Activated naive CD4-positive, alpha-beta T cell treated with anti-CD3 and anti-CD28 coated beads for 36 hours (primary cell): Measurements from ENCODE around the gene ULK4. TPM values are rescaled to one million over a fixed set of nuclear protein-coding genes. Genes with fewer than 3 reads are reported as not detected.
"Not testable (repeated sequence)": the region's sequence is repeated elsewhere in the genome, so short reads cannot be mapped to it uniquely, and the experiment has no call there.

Experiments
- CTCF ChIA-PET: fragments of 350-600 bp; sonication (Branson Sonifier 250); formaldehyde crosslinking; loops from one replicate; lab custom pipeline; 2021; ENCODE audit warnings: antibody characterized with exemption; lab: Charles Lee
- DNase-seq: peaks from one replicate; pipeline ENCODE4 v3.0.0-alpha.2; 2020
- H3K27ac Mint-ChIP-seq: one replicate; pipeline ENCODE4 v1.8.0; 2021; ENCODE audit warnings: mild to moderate bottlenecking, mixed read lengths
- H3K27me3 Mint-ChIP-seq: one replicate; pipeline ENCODE4 v1.8.0; 2021; ENCODE audit warnings: low read depth, mixed read lengths
- H3K36me3 Mint-ChIP-seq: one replicate; pipeline ENCODE4 v1.8.0; 2021; ENCODE audit warnings: low read depth, mixed read lengths
- H3K4me1 Mint-ChIP-seq: one replicate; pipeline ENCODE4 v1.8.0; 2021; ENCODE audit warnings: low read depth, mixed read lengths
- H3K4me3 Mint-ChIP-seq: one replicate; pipeline ENCODE4 v1.8.0; 2021; ENCODE audit warnings: mild to moderate bottlenecking, moderate library complexity, mixed read lengths
- H3K9me3 Mint-ChIP-seq: one replicate; pipeline ENCODE4 v1.8.0; 2021; ENCODE audit warnings: mixed read lengths
- intact Hi-C: fragments of 100-400 bp; cut with micrococcal nuclease; formaldehyde crosslinking; loops from one replicate; pipeline ENCODE4 v1.15.1; 2023
- total RNA-seq, 2 experiments: library from RNA; stranded (reverse); gene quantifications; one replicate each; pipeline ENCODE4 v1.2.3, GENCODE V29; 2021

Gene ULK4
- total RNA-seq, 2 experiments from 2014 or later: 8.5 to 9.1 TPM

DNA sequence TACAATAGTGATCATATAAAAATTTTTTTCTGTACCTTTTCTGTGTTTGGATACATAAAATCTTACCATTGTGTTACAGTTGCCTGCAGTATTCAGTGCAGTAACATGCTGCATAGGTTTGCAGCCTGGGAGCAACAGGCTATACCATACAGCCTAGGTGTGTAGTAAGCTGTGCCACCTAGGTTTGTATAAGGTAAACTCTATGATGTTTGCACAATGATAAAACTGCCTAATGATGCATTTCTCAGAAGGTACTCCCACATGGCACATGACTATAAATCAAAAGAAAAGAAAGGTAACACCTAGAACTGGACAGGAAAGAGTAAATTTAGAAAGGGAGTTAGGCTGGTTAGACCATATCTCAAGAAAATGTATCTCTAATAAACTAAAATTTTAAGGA is 293.5 kb downstream of the ULK4 start:
- no peak for DNase-seq
- Mint-ChIP-seq H3K9me3 (peaks cover 25% of the 10 kb centered on the region), H3K4me3 (no peak overlapping the region), H3K4me1 (no peaks in the 10 kb centered on the region), H3K36me3 (peaks cover 27% of the 10 kb centered on the region), H3K27ac (no peak overlapping the region), H3K27me3 (no peaks in the 10 kb centered on the region)
- intact Hi-C loops: no loop called here
- CTCF ChIA-PET: no interaction called here

- Mint-ChIP-seq H3K27me3 (no peaks in the 10 kb centered on the region), H3K4me1 (no peaks in the 10 kb centered on the region), H3K27ac (no peak overlapping the region), H3K9me3 (peaks cover 20% of the 10 kb centered on the region), H3K4me3 (no peak overlapping the region), H3K36me3 (peaks cover 27% of the 10 kb centered on the region)
- CTCF ChIA-PET: no interaction called here
- intact Hi-C loops: no loop called here
- no peak for DNase-seq
Observed at GRCh38 chr3:41662288-41662687, 299.6 kb downstream of the ULK4 start.

GRCh38 chr3:41661796-41662195 is 300.1 kb downstream of the ULK4 start:
- no peak for DNase-seq
- Mint-ChIP-seq H3K27ac (no peak overlapping the region), H3K9me3 (peaks cover 20% of the 10 kb centered on the region), H3K27me3 (no peaks in the 10 kb centered on the region), H3K4me3 (no peak overlapping the region), H3K36me3 (peaks cover 27% of the 10 kb centered on the region), H3K4me1 (no peaks in the 10 kb centered on the region)
- CTCF ChIA-PET: no interaction called here
- intact Hi-C loops: no loop called here

DNA sequence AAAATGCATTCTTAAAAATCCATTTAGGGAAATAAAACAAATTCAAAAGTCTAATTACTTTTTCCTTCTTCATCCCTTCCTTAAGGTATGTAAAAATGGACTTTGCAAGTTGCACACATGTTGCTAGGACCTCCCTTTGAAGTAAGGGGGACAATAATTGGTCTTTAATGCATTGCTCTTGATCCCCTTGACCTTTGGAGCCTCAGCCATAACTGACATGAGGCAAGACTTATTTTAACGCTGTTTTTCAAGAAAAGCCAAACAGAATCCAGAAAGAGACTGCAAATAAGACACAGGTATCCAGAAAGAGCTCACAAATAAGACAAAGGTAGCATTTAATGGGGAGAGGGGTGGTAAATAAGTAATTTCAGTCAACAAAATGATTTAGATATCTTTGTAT is 301.4 kb downstream of the ULK4 start:
- Mint-ChIP-seq H3K9me3 (peaks cover 10% of the 10 kb centered on the region), H3K4me1 (no peaks in the 10 kb centered on the region), H3K36me3 (peaks cover 16% of the 10 kb centered on the region), H3K27ac (no peak overlapping the region), H3K4me3 (no peak overlapping the region), H3K27me3 (no peaks in the 10 kb centered on the region)
- intact Hi-C loops: no loop called here
- CTCF ChIA-PET: no interaction called here
- no peak for DNase-seq

GRCh38 chr3:41653571-41654239 is 308.2 kb downstream of the ULK4 start:
- CTCF ChIA-PET: no interaction called here

GRCh38 chr3:41652931-41653330 is 309.0 kb downstream of the ULK4 start:
- CTCF ChIA-PET: no interaction called here
- Mint-ChIP-seq H3K9me3 (peaks cover 3% of the 10 kb centered on the region), H3K36me3 (peaks cover 4% of the 10 kb centered on the region), H3K27me3 (no peaks in the 10 kb centered on the region), H3K4me1 (no peaks in the 10 kb centered on the region), H3K27ac (no peak overlapping the region), H3K4me3 (no peak overlapping the region)
- no peak for DNase-seq
- intact Hi-C loops: no loop called here

More at GRCh38 chr3:41653571-41654239, 308.2 kb downstream of the ULK4 start:
- H3K4me3 Mint-ChIP-seq: no peak overlapping the region
- H3K9me3 Mint-ChIP-seq: no peaks in the 10 kb centered on the region
- H3K27me3 Mint-ChIP-seq: no peaks in the 10 kb centered on the region
- no peak for DNase-seq
- H3K36me3 Mint-ChIP-seq: peaks cover under 1% of the 10 kb centered on the region
- intact Hi-C loops: no loop called here
- H3K27ac Mint-ChIP-seq: no peak overlapping the region
- no peaks in the 10 kb centered on the region for H3K4me1 Mint-ChIP-seq

GRCh38 chr3:41652506-41652905 is 309.4 kb downstream of the ULK4 start:
- peaks cover 4% of the 10 kb centered on the region for H3K36me3 Mint-ChIP-seq
- no peak overlapping the region for H3K27ac Mint-ChIP-seq
- no peak for DNase-seq
- H3K27me3 Mint-ChIP-seq: no peaks in the 10 kb centered on the region
- no peaks in the 10 kb centered on the region for H3K4me1 Mint-ChIP-seq
- CTCF ChIA-PET: no interaction called here
- intact Hi-C loops: no loop called here
- peaks cover 3% of the 10 kb centered on the region for H3K9me3 Mint-ChIP-seq
- no peak overlapping the region for H3K4me3 Mint-ChIP-seq

DNA sequence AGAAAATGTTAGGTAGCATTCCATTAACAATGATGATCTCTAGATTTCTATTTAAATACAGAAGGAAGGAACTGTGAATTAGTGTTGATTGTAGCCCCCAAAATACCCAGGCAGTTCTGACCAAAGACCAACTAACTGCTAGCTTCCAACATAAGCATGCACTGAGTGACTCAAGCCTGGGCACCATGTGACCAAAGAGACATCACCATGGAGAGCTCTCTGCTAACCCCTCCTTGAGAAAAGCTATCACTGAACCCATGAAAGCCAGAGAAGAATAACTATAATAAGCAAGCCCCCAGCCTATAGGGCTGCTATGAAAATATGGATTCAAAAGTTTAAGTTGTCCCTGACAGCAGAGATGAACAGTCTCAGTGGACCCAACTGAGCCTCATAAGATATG is 310.2 kb downstream of the ULK4 start:
- H3K4me3 Mint-ChIP-seq: no peak overlapping the region
- CTCF ChIA-PET: no interaction called here
- H3K27me3 Mint-ChIP-seq: no peaks in the 10 kb centered on the region
- peaks cover 4% of the 10 kb centered on the region for H3K36me3 Mint-ChIP-seq
- peaks cover 3% of the 10 kb centered on the region for H3K9me3 Mint-ChIP-seq
- no peaks in the 10 kb centered on the region for H3K4me1 Mint-ChIP-seq
- no peak overlapping the region for H3K27ac Mint-ChIP-seq
- intact Hi-C loops: no loop called here
- DNase-seq: no peak

GRCh38 chr3:41650406-41650805 is 311.5 kb downstream of the ULK4 start:
- Mint-ChIP-seq H3K4me3 (no peak overlapping the region), H3K27me3 (no peaks in the 10 kb centered on the region), H3K9me3 (peaks cover 9% of the 10 kb centered on the region), H3K4me1 (no peaks in the 10 kb centered on the region), H3K36me3 (peaks cover 6% of the 10 kb centered on the region), H3K27ac (no peak overlapping the region)
- intact Hi-C loops: no loop called here
- no peak for DNase-seq
- CTCF ChIA-PET: no interaction called here

DNA sequence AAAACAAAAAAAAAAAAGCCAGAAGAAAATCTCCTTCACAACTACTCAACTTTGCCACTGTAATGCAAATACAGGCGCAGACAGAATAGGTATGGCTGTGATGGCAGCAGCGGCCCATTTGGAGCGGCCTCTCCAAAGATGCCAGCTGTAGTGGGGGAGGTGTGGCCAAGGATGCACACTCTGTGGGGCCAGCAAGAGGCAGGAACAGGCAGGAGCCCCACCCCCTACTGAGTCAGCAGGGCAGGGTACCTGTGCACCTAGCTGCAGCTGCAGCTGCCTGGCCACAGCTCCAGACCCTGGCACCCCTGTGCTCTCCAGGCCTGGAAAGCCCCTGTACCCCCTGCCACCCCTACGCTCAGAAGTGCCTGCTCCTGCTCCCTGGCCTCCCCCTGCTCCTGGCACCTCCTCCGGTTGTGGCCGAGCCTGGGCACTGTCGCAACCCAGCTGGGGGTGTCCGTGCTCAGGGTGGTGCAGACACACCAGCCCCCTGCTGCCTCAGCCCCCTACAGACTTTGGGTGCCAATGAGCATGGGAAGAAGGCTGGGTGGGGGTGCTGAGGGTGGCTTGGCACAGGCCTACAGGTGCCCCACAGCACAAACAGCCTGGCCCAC is 312.7 kb downstream of the ULK4 start:
- no peak for DNase-seq
- Mint-ChIP-seq H3K9me3 (peaks cover 14% of the 10 kb centered on the region), H3K4me1 (no peaks in the 10 kb centered on the region), H3K36me3 (peaks cover 6% of the 10 kb centered on the region), H3K27me3 (no peaks in the 10 kb centered on the region), H3K4me3 (no peak overlapping the region), H3K27ac (no peak overlapping the region)
- CTCF ChIA-PET: no interaction called here
- intact Hi-C loops: no loop called here

GRCh38 chr3:41647730-41648129 is 314.2 kb downstream of the ULK4 start:
- H3K4me1 Mint-ChIP-seq, CTCF ChIA-PET, H3K27ac Mint-ChIP-seq, H3K36me3 Mint-ChIP-seq, DNase-seq, H3K4me3 Mint-ChIP-seq, H3K27me3 Mint-ChIP-seq, intact Hi-C loops: not testable (repeated sequence)
- peaks cover 15% of the 10 kb centered on the region for H3K9me3 Mint-ChIP-seq

GRCh38 chr3:41640076-41640475 is 321.8 kb downstream of the ULK4 start:
- H3K4me3 Mint-ChIP-seq: no peak overlapping the region
- intact Hi-C loops: no loop called here
- no peaks in the 10 kb centered on the region for H3K27me3 Mint-ChIP-seq
- CTCF ChIA-PET: no interaction called here
- no peak for DNase-seq
- no peaks in the 10 kb centered on the region for H3K4me1 Mint-ChIP-seq
- peaks cover 3% of the 10 kb centered on the region for H3K9me3 Mint-ChIP-seq
- no peak overlapping the region for H3K27ac Mint-ChIP-seq
- no peaks in the 10 kb centered on the region for H3K36me3 Mint-ChIP-seq

DNA sequence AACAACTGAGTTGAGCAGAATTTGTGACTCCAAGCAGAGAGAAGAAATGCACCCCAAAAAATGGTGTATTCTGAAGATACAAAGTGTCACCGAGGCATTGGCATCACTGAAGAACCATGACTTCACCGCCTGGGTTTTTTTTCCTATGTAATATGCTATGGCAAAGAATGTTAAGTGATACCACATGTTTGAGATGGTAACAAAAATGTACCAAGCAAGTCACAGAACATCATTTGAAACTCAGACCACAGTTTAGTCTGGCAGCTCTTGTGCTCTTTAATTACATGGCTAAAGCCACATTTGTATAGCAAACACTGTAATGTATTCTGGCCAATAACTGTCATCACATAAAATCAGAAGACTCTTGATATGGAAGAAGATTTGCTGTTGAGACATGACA is 323.5 kb downstream of the ULK4 start:
- H3K27me3 Mint-ChIP-seq: no peaks in the 10 kb centered on the region
- H3K4me1 Mint-ChIP-seq: no peaks in the 10 kb centered on the region
- intact Hi-C loops: no loop called here
- H3K9me3 Mint-ChIP-seq: peaks cover 1% of the 10 kb centered on the region
- H3K36me3 Mint-ChIP-seq: no peaks in the 10 kb centered on the region
- H3K4me3 Mint-ChIP-seq: no peak overlapping the region
- CTCF ChIA-PET: no interaction called here
- no peak overlapping the region for H3K27ac Mint-ChIP-seq
- DNase-seq: no peak
